Measurements from ENCODE around the gene TENT5A.

The TENT5A gene

GRCh38 chr6:81770381-81770780 is 17.9 kb upstream of the TENT5A start:
- no peak for DNase-seq

DNA sequence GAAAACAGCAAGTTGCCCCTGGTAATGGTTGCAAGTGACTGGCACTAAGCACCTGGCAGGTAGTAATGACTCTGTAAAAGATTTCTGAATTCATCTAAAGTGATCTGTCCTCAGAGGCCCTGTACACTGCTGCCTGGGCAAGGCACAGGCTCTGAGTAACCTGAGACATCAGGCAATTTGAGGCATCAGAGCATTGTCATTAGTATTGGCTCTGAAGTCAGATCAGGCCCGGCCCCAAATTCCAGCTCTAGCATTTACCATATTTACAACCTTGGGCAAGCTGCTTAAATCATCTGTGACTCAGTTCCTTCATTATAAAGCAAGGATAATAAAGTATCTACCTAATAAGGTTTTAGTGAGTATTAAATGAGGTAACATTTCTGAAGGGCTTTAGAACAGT is 17.3 kb upstream of the TENT5A start:
- DNase-seq, result peak; percentile 49

DNA sequence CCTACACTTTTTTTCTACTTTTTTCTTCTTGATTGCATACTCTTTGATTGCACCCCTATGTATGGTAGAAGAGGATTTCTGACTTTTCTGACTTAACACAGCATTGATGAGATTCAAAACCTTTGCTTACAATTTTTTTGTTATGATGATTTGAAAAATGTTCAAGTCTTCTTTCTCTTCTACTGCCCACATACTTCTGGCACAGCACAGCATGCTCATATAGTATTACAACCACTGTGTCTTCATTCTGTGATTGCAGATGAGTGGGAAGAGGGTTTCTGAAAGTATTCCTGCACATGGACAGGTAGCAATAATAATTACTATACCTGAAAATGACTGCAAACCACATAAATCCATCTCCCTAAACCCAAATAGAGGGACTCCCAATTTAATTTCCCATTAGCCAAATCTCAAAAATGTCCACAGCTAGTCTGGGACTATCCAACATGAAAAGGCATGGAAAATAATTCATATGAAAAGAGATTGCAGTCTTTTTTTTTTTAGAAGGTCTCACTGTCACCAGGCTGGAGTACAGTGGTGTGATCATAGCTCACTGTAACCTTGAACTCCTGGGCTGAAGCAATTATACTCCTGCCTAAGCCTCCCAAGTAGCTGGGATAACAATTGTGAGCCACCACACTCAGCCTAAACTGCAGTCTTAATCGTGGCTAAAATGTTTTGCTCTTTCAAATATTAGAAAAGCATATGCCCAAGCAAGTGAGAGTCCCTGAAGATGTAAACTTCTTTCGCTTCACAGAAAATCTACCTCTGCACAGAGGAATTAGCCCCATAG is 15.9 kb upstream of the TENT5A start:
- no peak for DNase-seq

- DNase-seq, result no peak
Observed at GRCh38 chr6:81767163-81767891, 14.8 kb upstream of the TENT5A start.

GRCh38 chr6:81766482-81767069 is 14.1 kb upstream of the TENT5A start:
- peak; percentile 53 for DNase-seq

GRCh38 chr6:81764531-81764930 is 12.1 kb upstream of the TENT5A start:
- DNase-seq, result no peak

- DNase-seq, result no peak
Observed at GRCh38 chr6:81763968-81764367, 11.5 kb upstream of the TENT5A start.

DNA sequence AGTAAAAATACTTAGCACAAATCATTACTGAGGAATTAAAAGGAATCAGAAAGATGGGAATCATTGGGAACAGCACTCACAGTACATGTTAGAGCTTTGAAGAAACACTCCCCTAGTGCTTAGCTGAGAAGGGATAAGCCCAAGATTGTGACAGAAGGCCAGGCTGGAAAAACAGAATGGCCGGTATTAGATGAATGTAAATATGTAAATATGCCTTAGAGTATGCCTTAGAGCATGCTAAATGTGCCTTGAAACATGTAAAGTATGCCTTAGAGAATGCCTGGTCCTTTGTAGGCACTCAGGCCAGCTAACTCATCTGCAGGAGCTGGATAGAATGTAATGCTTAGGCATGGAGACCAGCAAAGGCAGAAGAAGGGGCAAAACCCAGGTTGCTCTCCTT is 10.6 kb upstream of the TENT5A start:
- DNase-seq, result no peak

GRCh38 chr6:81762606-81763005 is 10.1 kb upstream of the TENT5A start:
- no peak for DNase-seq

DNA sequence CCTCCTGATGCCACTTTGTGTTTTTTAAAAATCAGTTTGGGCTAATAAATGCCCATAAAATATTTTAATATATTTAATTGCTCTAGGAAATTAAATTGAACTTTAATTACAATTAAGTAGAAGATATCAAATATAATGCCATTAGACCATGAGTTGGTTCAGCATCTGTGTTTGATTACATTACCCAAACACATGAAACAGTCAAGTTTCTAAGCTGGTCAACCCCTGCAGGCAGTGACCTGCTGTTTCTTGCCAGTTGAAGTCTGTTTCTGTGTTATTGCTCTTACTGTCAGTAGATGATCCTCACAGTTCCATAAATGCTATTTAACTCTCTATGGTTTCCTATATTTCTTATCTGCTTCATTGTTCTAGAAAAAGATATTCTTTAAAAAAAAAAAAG is 9.7 kb upstream of the TENT5A start:
- DNase-seq, result no peak

DNA sequence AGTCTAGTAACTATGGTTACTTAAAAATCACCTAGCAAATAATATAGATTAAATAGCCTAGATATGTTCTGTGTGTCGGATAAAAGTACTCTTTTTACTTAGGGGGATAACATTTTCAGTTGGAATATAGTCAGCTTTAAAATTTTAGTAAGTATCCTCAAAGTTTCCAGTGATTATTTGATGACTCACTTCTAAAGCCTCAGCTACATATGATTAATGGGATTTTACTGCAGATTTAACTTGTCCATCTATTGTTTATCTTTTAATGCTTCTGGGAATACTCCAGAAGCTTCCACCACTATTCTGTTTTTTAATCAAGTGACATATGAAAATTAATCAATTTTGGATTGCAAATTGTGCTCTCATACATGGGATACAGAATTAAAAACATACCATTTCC is 8.7 kb upstream of the TENT5A start:
- no peak for DNase-seq

DNA sequence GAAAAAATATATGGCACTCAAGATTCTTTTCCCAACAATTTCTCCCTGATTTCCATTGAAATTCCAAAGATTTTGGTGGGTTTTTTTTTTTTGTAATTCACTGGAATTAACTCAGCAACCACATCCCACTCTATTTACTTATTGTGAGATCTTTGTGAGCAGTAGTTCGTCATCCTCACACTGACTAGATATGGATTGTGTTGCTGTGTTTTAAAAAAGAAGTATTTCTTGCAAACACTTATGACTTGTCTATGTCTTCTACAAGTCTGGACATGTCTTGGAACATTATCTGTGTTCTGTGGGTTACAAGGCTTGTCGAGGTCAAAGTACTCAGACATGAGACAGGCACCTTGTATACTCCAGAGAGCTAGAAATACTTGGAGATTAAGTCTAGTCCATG is 7.3 kb upstream of the TENT5A start:
- no peak for DNase-seq

DNA sequence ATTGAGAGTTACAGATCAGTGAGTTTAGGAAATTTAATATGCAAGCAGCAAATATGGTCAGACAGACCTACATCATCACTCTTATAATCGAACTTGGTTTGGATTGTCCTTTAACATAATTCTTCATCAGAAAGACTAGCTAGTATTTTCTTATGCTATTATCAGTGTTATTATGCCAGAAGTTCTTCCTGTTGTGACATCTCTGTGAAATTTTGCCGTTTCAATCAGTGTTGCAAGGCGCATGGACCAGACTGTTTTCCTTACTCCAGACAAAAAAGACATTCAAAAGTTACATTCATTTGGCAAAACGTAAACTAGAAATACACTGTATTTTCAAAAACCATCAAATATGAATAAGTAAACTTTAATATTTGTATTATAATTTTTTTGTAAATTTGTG is 5.7 kb upstream of the TENT5A start:
- no peak for DNase-seq

DNA sequence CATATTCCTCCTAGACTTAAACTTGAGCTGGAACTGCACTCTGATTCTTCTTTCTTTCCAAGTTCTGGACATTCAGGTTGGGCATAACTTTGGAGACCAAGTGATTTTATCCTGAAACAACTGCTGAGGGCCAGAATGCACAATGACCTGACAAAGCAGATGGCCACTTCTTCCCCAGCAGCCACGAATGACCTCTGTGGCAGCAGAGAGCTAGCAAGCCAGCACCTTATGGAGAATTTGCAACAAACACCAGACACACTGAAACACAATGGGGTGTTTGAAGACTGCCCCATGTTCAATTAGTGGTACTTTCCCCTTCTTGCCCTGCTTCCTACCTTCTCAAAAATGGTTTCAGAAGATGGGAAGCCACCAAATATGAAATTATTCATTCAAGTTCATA is 4.2 kb upstream of the TENT5A start:
- DNase-seq, result no peak

DNA sequence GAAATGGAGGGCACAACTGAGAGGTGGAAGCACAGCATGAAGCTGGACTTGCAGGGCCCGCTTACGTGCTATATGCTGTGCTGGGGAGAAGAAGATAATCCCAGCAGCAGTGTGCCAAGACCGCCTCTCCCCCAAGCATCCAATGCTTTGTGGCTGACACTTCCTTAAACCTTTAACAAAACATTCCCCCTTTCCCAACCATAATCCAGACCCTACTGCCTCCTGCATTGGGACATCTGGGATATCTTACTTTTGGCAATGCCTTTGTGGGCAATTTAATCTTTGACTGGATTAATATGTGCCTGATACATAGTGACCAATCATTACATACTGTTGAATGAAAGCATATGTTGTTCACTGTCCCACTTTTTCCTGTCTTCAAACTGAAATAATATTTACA is 3.1 kb upstream of the TENT5A start:
- DNase-seq, result no peak

DNA sequence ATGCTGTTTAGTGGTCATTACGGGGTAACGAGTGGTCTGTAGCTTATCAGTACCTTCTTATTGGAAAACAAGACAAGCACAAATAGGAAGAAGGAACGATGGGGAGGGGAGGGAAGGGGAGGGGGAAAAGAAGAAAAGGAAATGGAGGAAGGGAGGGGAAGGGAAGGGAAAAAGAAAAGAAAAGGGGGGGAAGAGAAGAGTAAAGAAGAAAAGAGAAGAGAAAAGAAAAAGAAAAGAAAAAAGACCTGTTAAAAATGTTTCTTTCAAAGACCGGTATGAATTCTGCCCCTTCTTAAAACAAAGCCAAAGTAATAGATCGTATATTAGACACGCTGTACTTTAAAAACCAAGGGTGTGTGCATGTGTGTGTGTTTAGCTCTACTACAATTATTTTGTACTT is 2.4 kb upstream of the TENT5A start:
- no peak for DNase-seq

- peak; percentile 74 for DNase-seq
Observed at GRCh38 chr6:81753711-81754577, 1.5 kb upstream of the TENT5A start.

- DNase-seq, result peak; percentile 87
Observed at GRCh38 chr6:81752921-81753710, 635 bp upstream of the TENT5A start.

- peak; percentile 45 for DNase-seq
Observed at GRCh38 chr6:81751388-81752083, 945 bp downstream of the TENT5A start.

- no peak for DNase-seq
Observed at GRCh38 chr6:81750681-81751387, 1.6 kb downstream of the TENT5A start.

DNA sequence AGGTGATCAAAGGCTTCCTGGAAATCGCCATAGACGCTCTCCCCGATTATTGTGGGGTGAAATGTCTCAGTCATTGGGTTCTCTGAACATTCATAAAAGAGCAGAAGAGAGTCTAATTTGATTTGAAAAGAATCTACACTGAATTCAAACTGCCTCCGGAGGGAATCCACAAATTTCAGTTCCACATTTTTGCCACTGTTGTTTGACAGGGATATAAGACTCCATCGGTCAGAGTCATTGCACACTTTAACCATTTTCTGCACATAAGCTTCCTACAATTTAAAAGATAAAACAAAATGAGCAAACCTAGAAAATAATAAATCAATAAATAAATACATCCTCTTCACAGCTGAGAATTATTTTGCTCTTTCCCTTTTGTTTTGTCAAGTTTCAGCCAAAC is 2.3 kb downstream of the TENT5A start:
- no peak for DNase-seq

All from DMS153 (cell line).